Right atrium auricular region (tissue), 2 donors: ENCODE results near the gene DCAF6. TPM values are rescaled to one million over a fixed set of nuclear protein-coding genes. Genes with fewer than 3 reads are reported as not detected.

Experiments used
- DNase-seq: peaks from one replicate; pipeline ENCODE4 v3.0.0-alpha.2; 2019; ENCODE audit warnings: low spot score
- H3K27ac ChIP-seq, 2 donors: fragments of 200-600 bp; sonication (generic); 1 replicate in 1 of 2; 2 replicates in 1 of 2; pipeline ENCODE4 v1.5.1; 2016 to 2019
- H3K27me3 ChIP-seq, 2 donors: fragments of 200-600 bp; sonication (generic); one replicate each; pipeline versions ENCODE4 v1.5.1 to v1.6.0; 2017 to 2019
- H3K36me3 ChIP-seq: fragments of 200-600 bp; sonication (generic); one replicate; pipeline ENCODE4 v1.5.1; 2016
- H3K4me1 ChIP-seq, 2 donors: fragments of 200-600 bp; sonication (generic); one replicate each; pipeline versions ENCODE4 v1.5.1 to v1.6.0; 2017 to 2019
- H3K4me3 ChIP-seq, 2 donors: fragments of 200-600 bp; sonication (generic); 1 replicate in 1 of 2; 2 replicates in 1 of 2; pipeline ENCODE4 v1.5.1; 2017 to 2019; ENCODE audit warnings: mild to moderate bottlenecking in 1 of 2, moderate library complexity in 1 of 2
- H3K9me3 ChIP-seq, 2 donors: fragments of 200-600 bp; sonication (generic); one replicate each; pipeline ENCODE4 v1.5.1; 2019
- CTCF ChIP-seq, 2 donors: fragments of 200-600 bp; sonication (generic); IDR thresholded peaks; one replicate each; pipeline ENCODE4 v1.5.1; 2019; ENCODE audit warnings: antibody characterized with exemption in 2 of 2
- total RNA-seq, 2 donors: library from RNA; depleted of rRNA; stranded (reverse); fragments of >200 nt; gene quantifications; one replicate each; pipeline ENCODE4 v1.1.0, GENCODE V29; 2016

DCAF6 gene
- total RNA-seq, 2 donors from 2014 or later = 126 to 161 TPM

GRCh38 chr1:167910530-167910929 is 26.0 kb upstream of the DCAF6 start:
- Histone ChIP-seq H3K9me3 (no peaks in the 10 kb centered on the region), H3K4me3 (no peak overlapping the region), H3K4me1 (no peaks in the 10 kb centered on the region), H3K36me3 (no peaks in the 10 kb centered on the region), H3K27ac (no peak overlapping the region), H3K27me3 (no peaks in the 10 kb centered on the region)
- no peak for DNase-seq
- TF ChIP-seq CTCF (IDR thresholded peaks at IDR 0.05) = no peak

GRCh38 chr1:167911413-167911812 is 25.1 kb upstream of the DCAF6 start:
- Histone ChIP-seq H3K27me3 (no peaks in the 10 kb centered on the region), H3K36me3 (peaks cover 5% of the 10 kb centered on the region), H3K27ac (no peak overlapping the region), H3K4me1 (no peaks in the 10 kb centered on the region), H3K4me3 (no peak overlapping the region), H3K9me3 (no peaks in the 10 kb centered on the region)
- no peak for TF ChIP-seq CTCF (IDR thresholded peaks at IDR 0.05)
- DNase-seq = no peak

- Histone ChIP-seq H3K4me1 (no peaks in the 10 kb centered on the region), H3K27ac (no peak overlapping the region), H3K27me3 (no peaks in the 10 kb centered on the region), H3K4me3 (no peak overlapping the region), H3K9me3 (no peaks in the 10 kb centered on the region), H3K36me3 (peaks cover 9% of the 10 kb centered on the region)
- no peak for DNase-seq
- TF ChIP-seq CTCF (IDR thresholded peaks at IDR 0.05) = no peak
Observed at GRCh38 chr1:167912294-167912693, 24.2 kb upstream of the DCAF6 start.

GRCh38 chr1:167913895-167914496 is 22.5 kb upstream of the DCAF6 start, which contains the start of gene ADCY10:
TSS of gene ADCY10 (minus strand) at chr1:167914134. CDS start at chr1:167905140, 8,994 bp downstream.
- Histone ChIP-seq H3K9me3 (no peaks in the 10 kb centered on the region), H3K27ac (no peak within 1 kb of the TSS), H3K4me1 (no peaks in the 10 kb centered on the region)

GRCh38 chr1:167915569-167915968 is 20.9 kb upstream of the DCAF6 start:
- Histone ChIP-seq H3K4me1 (no peaks in the 10 kb centered on the region), H3K27me3 (no peaks in the 10 kb centered on the region), H3K27ac (no peak overlapping the region), H3K4me3 (no peak overlapping the region), H3K36me3 (peaks cover 15% of the 10 kb centered on the region), H3K9me3 (no peaks in the 10 kb centered on the region)
- no peak for TF ChIP-seq CTCF (IDR thresholded peaks at IDR 0.05)
- no peak for DNase-seq

More at GRCh38 chr1:167913895-167914496, 22.5 kb upstream of the DCAF6 start, which contains the start of gene ADCY10:
- Histone ChIP-seq H3K27me3 (no peaks in the 10 kb centered on the region), H3K36me3 (peaks cover 15% of the 10 kb centered on the region), H3K4me3 (no peak within 1 kb of the TSS)
- no peak for TF ChIP-seq CTCF (IDR thresholded peaks at IDR 0.05)
- no peak for DNase-seq
